Stimulated activated naive CD8-positive, alpha-beta T cell treated with anti-CD3 and anti-CD28 coated beads, Interleukin-15, Interleukin-2, amounts not matched to agents 100 U/mL and 50 U/mL, for 24 hours (primary cell): Measurements from ENCODE around the gene LACTB.

Experiments used
- ATAC-seq: fragments of 150-1000 bp; cut with Tn5 transposase; one replicate; pipeline ENCODE4 v1.10.0; 2021
- DNase-seq: peaks from one replicate; pipeline ENCODE4 v3.0.0; 2021

LACTB gene

GRCh38 chr15:63172851-63173451 is 51.3 kb downstream of the LACTB start:
- ATAC-seq (no peak), DNase-seq (no peak)

- DNase-seq (no peak), ATAC-seq (no peak)
These were observed 54.6 kb downstream of the LACTB start for GRCh38 chr15:63176302-63176701.

- DNase-seq (no peak), ATAC-seq (no peak)
These were observed 56.4 kb downstream of the LACTB start for GRCh38 chr15:63178034-63178433.

GRCh38 chr15:63180746-63181145 is 59.1 kb downstream of the LACTB start:
- ATAC-seq (no peak), DNase-seq (no peak)

GRCh38 chr15:63181648-63182047 is 60.0 kb downstream of the LACTB start:
- ATAC-seq, result no peak

GRCh38 chr15:63185206-63185605 is 63.5 kb downstream of the LACTB start:
- DNase-seq (no peak), ATAC-seq (no peak)

More at GRCh38 chr15:63181648-63182047, 60.0 kb downstream of the LACTB start:
- no peak for DNase-seq

GRCh38 chr15:63186065-63186464 is 64.4 kb downstream of the LACTB start:
- ATAC-seq (no peak), DNase-seq (no peak)

- ATAC-seq (no peak), DNase-seq (no peak)
These were observed 66.0 kb downstream of the LACTB start for GRCh38 chr15:63187589-63188226.

- DNase-seq (peak; percentile 35), ATAC-seq (peak; percentile 3)
These were observed 66.7 kb downstream of the LACTB start for GRCh38 chr15:63188247-63188925.

GRCh38 chr15:63188926-63189871 is 67.5 kb downstream of the LACTB start, which contains the start of gene RAB8B:
TSS of gene RAB8B (plus strand) at chr15:63189606. CDS start at chr15:63189625, 19 bp downstream.
- DNase-seq (peak; percentile 100), ATAC-seq (peak; percentile 90)

- no peak for DNase-seq
- no peak for ATAC-seq
These were observed 68.5 kb downstream of the LACTB start for GRCh38 chr15:63189941-63190768.

- ATAC-seq (no peak), DNase-seq (no peak)
These were observed 69.3 kb downstream of the LACTB start for GRCh38 chr15:63190769-63191649.
